A673 (cell line): Measurements from ENCODE around the gene FOXRED1. TPM values are rescaled to one million over a fixed set of nuclear protein-coding genes. Genes with fewer than 3 reads are reported as not detected.

Experiments
- BruUV-seq: library from RNA; stranded (reverse); fragments of 400-500 nt; replicated peaks from 2 replicates; lab custom pipeline; 2021; lab: Mats Ljungman, UMichigan
- CTCF ChIA-PET: fragments of 300-600 bp; sonication (Branson Sonifier 250); formaldehyde crosslinking; loops from one replicate; lab custom pipeline; 2022; ENCODE audit warnings: antibody characterized with exemption; lab: Charles Lee
- POLR2A ChIA-PET: fragments of 300-600 bp; sonication (Branson Sonifier 250); formaldehyde crosslinking; loops from one replicate; lab custom pipeline; 2022; ENCODE audit warnings: antibody characterized with exemption; ENCODE audit not compliant: low non-redundant PET; lab: Charles Lee
- DNase-seq: peaks from one replicate; pipeline ENCODE4 v3.0.0-alpha.2; 2015; ENCODE audit warnings: low spot score
- H3K27ac ChIP-seq: fragments of 200-600 bp; sonication (generic); 2 replicates; pipeline ENCODE4 v1.5.1; 2016; ENCODE audit warnings: mixed run types, low read depth, mild to moderate bottlenecking, mixed read lengths, antibody characterized with exemption, low read length; ENCODE audit not compliant: poor library complexity, severe bottlenecking
- H3K27me3 ChIP-seq: fragments of 200-600 bp; sonication (generic); replicated peaks from 2 replicates; pipeline ENCODE4 v1.6.1; 2017; ENCODE audit warnings: mixed run types, low read depth, mild to moderate bottlenecking, mixed read lengths, antibody characterized with exemption, low read length; ENCODE audit not compliant: insufficient read depth, poor library complexity
- H3K36me3 ChIP-seq: fragments of 200-600 bp; sonication (generic); 2 replicates; pipeline ENCODE4 v1.6.1; 2016; ENCODE audit warnings: mixed run types, mild to moderate bottlenecking, mixed read lengths, antibody characterized with exemption, low read length; ENCODE audit not compliant: insufficient read depth, poor library complexity, severe bottlenecking
- H3K4me1 ChIP-seq: fragments of 200-600 bp; sonication (generic); 2 replicates; pipeline ENCODE4 v1.6.1; 2017; ENCODE audit warnings: mixed run types, mild to moderate bottlenecking, mixed read lengths, antibody characterized with exemption, low read length; ENCODE audit not compliant: insufficient read depth, poor library complexity, severe bottlenecking
- H3K4me3 ChIP-seq: fragments of 200-600 bp; sonication (generic); 2 replicates; pipeline ENCODE4 v1.5.1; 2016; ENCODE audit warnings: low read depth, mixed run types, mild to moderate bottlenecking, mixed read lengths, low read length; ENCODE audit not compliant: poor library complexity, severe bottlenecking
- H3K9me3 ChIP-seq: fragments of 200-600 bp; sonication (generic); 2 replicates; pipeline ENCODE4 v1.6.1; 2016; ENCODE audit warnings: mixed run types, low read depth, mild to moderate bottlenecking, mixed read lengths, antibody characterized with exemption, low read length; ENCODE audit not compliant: poor library complexity, severe bottlenecking
- CTCF ChIP-seq: fragments of 300-800, 200-600 bp; sonication (generic); conservative IDR thresholded peaks from 2 replicates; pipeline ENCODE4 v1.5.1; 2017; ENCODE audit warnings: low read depth, mild to moderate bottlenecking, antibody characterized with exemption, low read length, moderate library complexity, mixed read lengths
- EZH2 ChIP-seq: fragments of 200-600 bp; sonication (generic); IDR thresholded peaks from 2 replicates; pipeline ENCODE4 v1.6.1; 2017; ENCODE audit warnings: borderline replicate concordance, low read depth, mild to moderate bottlenecking, mixed read lengths, antibody characterized with exemption, low read length; ENCODE audit not compliant: poor library complexity, severe bottlenecking
- intact Hi-C: fragments of 100-400 bp; cut with micrococcal nuclease; formaldehyde crosslinking; loops from one replicate; pipeline ENCODE4 v1.10.0; 2022; ENCODE audit not compliant: unreplicated experiment
- total RNA-seq: library from RNA; stranded (reverse); gene quantifications from 2 replicates; pipeline ENCODE4 v1.2.3, GENCODE V29; 2021

FOXRED1 gene
- total RNA-seq, 1 experiment from 2014 or later: 72.6 TPM

- intact Hi-C loops: no loop called here
- no TSS peak for BruUV-seq
- ChIA-PET POLR2A (no interaction called here), CTCF (no interaction called here)
- no peak for DNase-seq
- Histone ChIP-seq H3K4me1 (no peaks in the 10 kb centered on the region), H3K27ac (no peak overlapping the region), H3K9me3 (no peaks in the 10 kb centered on the region), H3K4me3 (no peak overlapping the region), H3K36me3 (peaks cover 21% of the 10 kb centered on the region), H3K27me3 (no peaks in the 10 kb centered on the region)
- no peak for TF ChIP-seq EZH2
- no peak for TF ChIP-seq CTCF
These were observed 8.8 kb downstream of the FOXRED1 start for GRCh38 chr11:126277780-126278179.

GRCh38 chr11:126279191-126279590, 10.2 kb downstream of the FOXRED1 start:
- intact Hi-C loops: no loop called here
- POLR2A ChIA-PET: no interaction called here
- TF ChIP-seq CTCF: no peak
- TF ChIP-seq EZH2: no peak
- H3K27ac ChIP-seq: no peak overlapping the region
- CTCF ChIA-PET: no interaction called here
- no peaks in the 10 kb centered on the region for H3K27me3 ChIP-seq
- H3K4me3 ChIP-seq: no peak overlapping the region
- no peaks in the 10 kb centered on the region for H3K9me3 ChIP-seq
- H3K4me1 ChIP-seq: peaks cover 8% of the 10 kb centered on the region
- DNase-seq: no peak
- no TSS peak for BruUV-seq
- H3K36me3 ChIP-seq: peaks cover 9% of the 10 kb centered on the region

GRCh38 chr11:126280595-126280994, 11.6 kb downstream of the FOXRED1 start:
- POLR2A ChIA-PET: no interaction called here
- Histone ChIP-seq H3K4me3 (no peak overlapping the region), H3K27ac (no peak overlapping the region), H3K9me3 (no peaks in the 10 kb centered on the region), H3K36me3 (peaks cover 9% of the 10 kb centered on the region), H3K27me3 (no peaks in the 10 kb centered on the region), H3K4me1 (peaks cover 8% of the 10 kb centered on the region)
- intact Hi-C loops: no loop called here
- no peak for DNase-seq
- no TSS peak for BruUV-seq
- TF ChIP-seq CTCF (no peak), EZH2 (no peak)
- CTCF ChIA-PET: no interaction called here
